ENCODE measurements around the gene GMPPA. TPM values are rescaled to one million over a fixed set of nuclear protein-coding genes. Genes with fewer than 3 reads are reported as not detected.

The GMPPA gene
- total and polyA plus RNA-seq, 9 of the 15 experiments (the other 6 are each of a cell fraction or from before 2014, with no cell fraction given) = 7.0 to 101 (median 66.7) TPM

GRCh38 chr2:219508971-219509779 is 10.5 kb downstream of the GMPPA start:
- no peak for FAIRE-seq
- ATAC-seq = peak; percentile 14
- no peaks in the 10 kb centered on the region for H3K9me3 ChIP-seq (replicated peaks; ENCODE audit: control insufficient read depth, insufficient read depth, low read depth, low read length)
- H3K9me1 ChIP-seq (ENCODE audit: control insufficient read depth, insufficient read depth, low read length) = no peaks in the 10 kb centered on the region
- 13% methylated on average over 1 of the region's 14 CpGs for WGBS (ENCODE audit: insufficient coverage, low coverage, missing lambda C conversion rate)
- no TSS peak for BruUV-seq (replicated peaks)
- in situ Hi-C loops (cut with MboI) (no loop called here), intact Hi-C loops (cut with micrococcal nuclease) (no loop called here)
- ChIA-PET POLR2A (interaction anchor here (1.0 to 3.4 kb wide), 2 partner anchors 9 to 18 kb away, joined by 3 to 37 read pairs; partner anchors contain the start of gene GMPPA), CTCF (ENCODE audit: low intra/inter-chr PET ratio) (interaction anchor here (0.7 to 1.4 kb wide), 3 partner anchors 14 to 107 kb away, joined by 3 to 8 read pairs (median 3); a partner anchor contains a TSS)
- no peaks in the 10 kb centered on the region for H3K27me3 ChIP-seq (ENCODE audit: control insufficient read depth in 2 of 2, insufficient read depth in 2 of 2, low read length in 2 of 2)
- H3K9ac ChIP-seq (ENCODE audit: insufficient read depth in 1 of 2, low read depth in 2 of 2, low read length in 2 of 2) = peak overlapping the region; percentile 63 to 78
- H3K4me1 ChIP-seq (replicated peaks in 1 of 2; ENCODE audit: control insufficient read depth in 2 of 2, insufficient read depth in 2 of 2, low read length in 2 of 2) = peaks cover 64 to 92% of the 10 kb centered on the region in 2 experiments
- H4K20me1 ChIP-seq (replicated peaks; ENCODE audit: control insufficient read depth, insufficient read depth, low read length) = no peaks in the 10 kb centered on the region
- H3K27ac ChIP-seq (ENCODE audit: extremely low read depth, low read depth, low read length) = peak overlapping the region; percentile 89
- H2AFZ ChIP-seq (ENCODE audit: low read depth, low read length) = no peak overlapping the region
- peaks cover 35% of the 10 kb centered on the region; the same call in 1 of the 3 replicates for H3K36me3 ChIP-seq (ENCODE audit: control insufficient read depth, insufficient read depth, low read length)
- DNase-seq (ENCODE audit: extremely low read depth in 1 of 4, low spot score in 3 of 4) = peak in 1 of 4 experiments; percentile 19
- no peak overlapping the region for H3K4me3 ChIP-seq
- H3K4me2 ChIP-seq (ENCODE audit: insufficient read depth, low read length) = peak overlapping the region; percentile 78
- H3K79me2 ChIP-seq (ENCODE audit: control insufficient read depth, insufficient read depth, low read length) = no peaks in the 10 kb centered on the region; the same call in 2 of the 3 replicates
- TF ChIP-seq SUPT5H (IDR thresholded peaks at IDR 0.05) (0 out of 2 replicates have a peak, but pooled peaks have one; percentile 3), GABPA (tag; conservative IDR thresholded peaks at IDR 0.05; ENCODE audit: low read depth) (no peak), ELF1 (tag; IDR thresholded peaks at IDR 0.05) (no peak), ETV5 (CRISPR knock-in tag; IDR thresholded peaks at IDR 0.05; ENCODE audit: low read depth) (no peak), CBFA2T3 (IDR thresholded peaks at IDR 0.05) (peak; percentile 55), IRF2 (CRISPR knock-in tag; IDR thresholded peaks at IDR 0.05) (no peak), ZNF507 (tag; conservative IDR thresholded peaks at IDR 0.05) (no peak), HNRNPUL1 (IDR thresholded peaks at IDR 0.05; ENCODE audit: low read length) (no peak), KLF16 (IDR thresholded peaks at IDR 0.05) (no peak), PML (IDR thresholded peaks at IDR 0.05; ENCODE audit: low read length) (no peak)
- TF ChIP-seq, protein P1, sequence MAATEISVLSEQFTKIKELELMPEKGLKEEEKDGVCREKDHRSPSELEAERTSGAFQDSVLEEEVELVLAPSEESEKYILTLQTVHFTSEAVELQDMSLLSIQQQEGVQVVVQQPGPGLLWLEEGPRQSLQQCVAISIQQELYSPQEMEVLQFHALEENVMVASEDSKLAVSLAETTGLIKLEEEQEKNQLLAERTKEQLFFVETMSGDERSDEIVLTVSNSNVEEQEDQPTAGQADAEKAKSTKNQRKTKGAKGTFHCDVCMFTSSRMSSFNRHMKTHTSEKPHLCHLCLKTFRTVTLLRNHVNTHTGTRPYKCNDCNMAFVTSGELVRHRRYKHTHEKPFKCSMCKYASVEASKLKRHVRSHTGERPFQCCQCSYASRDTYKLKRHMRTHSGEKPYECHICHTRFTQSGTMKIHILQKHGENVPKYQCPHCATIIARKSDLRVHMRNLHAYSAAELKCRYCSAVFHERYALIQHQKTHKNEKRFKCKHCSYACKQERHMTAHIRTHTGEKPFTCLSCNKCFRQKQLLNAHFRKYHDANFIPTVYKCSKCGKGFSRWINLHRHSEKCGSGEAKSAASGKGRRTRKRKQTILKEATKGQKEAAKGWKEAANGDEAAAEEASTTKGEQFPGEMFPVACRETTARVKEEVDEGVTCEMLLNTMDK (IDR thresholded peaks at IDR 0.05; ENCODE audit: borderline replicate concordance, insufficient read depth, low read depth, low read length, poor library complexity, severe bottlenecking) = no peak
- TF ChIP-seq, protein P2, sequence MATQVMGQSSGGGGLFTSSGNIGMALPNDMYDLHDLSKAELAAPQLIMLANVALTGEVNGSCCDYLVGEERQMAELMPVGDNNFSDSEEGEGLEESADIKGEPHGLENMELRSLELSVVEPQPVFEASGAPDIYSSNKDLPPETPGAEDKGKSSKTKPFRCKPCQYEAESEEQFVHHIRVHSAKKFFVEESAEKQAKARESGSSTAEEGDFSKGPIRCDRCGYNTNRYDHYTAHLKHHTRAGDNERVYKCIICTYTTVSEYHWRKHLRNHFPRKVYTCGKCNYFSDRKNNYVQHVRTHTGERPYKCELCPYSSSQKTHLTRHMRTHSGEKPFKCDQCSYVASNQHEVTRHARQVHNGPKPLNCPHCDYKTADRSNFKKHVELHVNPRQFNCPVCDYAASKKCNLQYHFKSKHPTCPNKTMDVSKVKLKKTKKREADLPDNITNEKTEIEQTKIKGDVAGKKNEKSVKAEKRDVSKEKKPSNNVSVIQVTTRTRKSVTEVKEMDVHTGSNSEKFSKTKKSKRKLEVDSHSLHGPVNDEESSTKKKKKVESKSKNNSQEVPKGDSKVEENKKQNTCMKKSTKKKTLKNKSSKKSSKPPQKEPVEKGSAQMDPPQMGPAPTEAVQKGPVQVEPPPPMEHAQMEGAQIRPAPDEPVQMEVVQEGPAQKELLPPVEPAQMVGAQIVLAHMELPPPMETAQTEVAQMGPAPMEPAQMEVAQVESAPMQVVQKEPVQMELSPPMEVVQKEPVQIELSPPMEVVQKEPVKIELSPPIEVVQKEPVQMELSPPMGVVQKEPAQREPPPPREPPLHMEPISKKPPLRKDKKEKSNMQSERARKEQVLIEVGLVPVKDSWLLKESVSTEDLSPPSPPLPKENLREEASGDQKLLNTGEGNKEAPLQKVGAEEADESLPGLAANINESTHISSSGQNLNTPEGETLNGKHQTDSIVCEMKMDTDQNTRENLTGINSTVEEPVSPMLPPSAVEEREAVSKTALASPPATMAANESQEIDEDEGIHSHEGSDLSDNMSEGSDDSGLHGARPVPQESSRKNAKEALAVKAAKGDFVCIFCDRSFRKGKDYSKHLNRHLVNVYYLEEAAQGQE (IDR thresholded peaks at IDR 0.05; ENCODE audit: borderline replicate concordance) = no peak
- TF ChIP-seq, protein P2 (CRISPR knock-in tag; IDR thresholded peaks at IDR 0.05; ENCODE audit: low read depth) = no peak

All from K562 (cell line).